ENCODE data around the gene POU2AF1. TPM values are rescaled to one million over a fixed set of nuclear protein-coding genes. Genes with fewer than 3 reads are reported as not detected.

The POU2AF1 gene
- total RNA-seq: 0.28 and 3.4 TPM in 2 replicates

GRCh38 chr11:111378861-111379601 lies at the start of gene POU2AF1:
POU2AF1 (minus strand) TSS chr11:111379275; CDS start chr11:111379177, 98 bp downstream.

Other genes starting within 250 kb of the POU2AF1 start
- gene POU2AF2, start 133.6 kb downstream of the POU2AF1 start, total RNA-seq: not detected in 2 replicates
- gene POU2AF3, start 80.7 kb downstream of the POU2AF1 start, total RNA-seq: 0.28 TPM in 1 of 2 replicates, not detected in the other
- gene BTG4, start 133.1 kb upstream of the POU2AF1 start, total RNA-seq: not detected in 2 replicates
- not detected in 2 replicates for gene HOATZ, start 135.5 kb upstream of the POU2AF1 start, total RNA-seq
- gene LAYN, start 161.4 kb upstream of the POU2AF1 start, total RNA-seq: 4.9 and 6.7 TPM in 2 replicates
- 3.9 and 5.1 TPM in 2 replicates for gene SIK2, start 223.2 kb upstream of the POU2AF1 start, total RNA-seq

Data from airway epithelial cell (primary cell).